HG03439 (cell line): ENCODE measurements around the gene CARF.

Experiments
- ATAC-seq: cut with Tn5 transposase; IDR thresholded peaks from one replicate; pipeline ENCODE4 v1.9.1; 2021; ENCODE audit warnings: mild to moderate bottlenecking, moderate library complexity; ENCODE audit not compliant: unreplicated experiment

Gene CARF

GRCh38 chr2:203016716-203017115 is 104.6 kb downstream of the CARF start:
- ATAC-seq = no peak

DNA sequence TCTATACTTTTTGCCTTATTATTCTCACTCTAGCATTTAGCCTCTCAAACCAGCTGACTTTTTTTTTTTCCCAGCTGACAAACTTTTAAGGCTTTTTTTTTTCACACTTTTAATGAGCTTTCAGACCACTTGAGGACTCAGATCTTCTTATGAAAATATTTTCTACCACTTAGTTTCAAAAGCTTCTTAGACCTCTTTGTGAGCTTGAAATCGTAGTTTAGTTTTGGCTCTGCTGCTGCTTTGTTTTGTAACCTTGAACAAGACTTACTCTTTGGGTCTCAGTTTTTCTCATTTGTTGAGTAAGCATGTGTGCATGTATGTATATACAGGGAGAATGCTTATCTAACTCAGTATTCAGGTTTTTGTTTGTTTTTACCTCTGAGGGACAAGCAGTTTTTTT is 106.1 kb downstream of the CARF start:
- no peak for ATAC-seq

- ATAC-seq = no peak
These were observed 107.1 kb downstream of the CARF start for GRCh38 chr2:203019142-203019541.

GRCh38 chr2:203021991-203022390 is 109.9 kb downstream of the CARF start:
- ATAC-seq = no peak

DNA sequence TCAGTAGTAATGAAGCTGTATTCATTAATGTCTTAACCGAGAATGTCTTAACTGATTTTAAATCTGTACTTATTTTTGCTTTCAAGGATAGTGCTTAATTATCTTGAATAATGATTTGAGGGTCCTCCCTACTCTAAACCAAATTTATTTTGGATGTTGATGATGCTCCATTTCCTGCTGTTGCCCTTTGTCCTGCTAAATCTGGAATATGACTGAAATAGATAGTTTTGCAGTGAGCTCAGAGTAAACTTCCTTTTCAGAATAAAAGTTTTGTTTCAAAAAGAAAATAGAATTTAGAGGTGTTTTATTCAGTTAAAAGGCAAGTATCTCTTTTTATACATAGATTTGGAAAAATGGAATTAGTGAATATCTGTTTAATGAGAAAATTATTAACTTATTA is 110.7 kb downstream of the CARF start:
- ATAC-seq = no peak

DNA sequence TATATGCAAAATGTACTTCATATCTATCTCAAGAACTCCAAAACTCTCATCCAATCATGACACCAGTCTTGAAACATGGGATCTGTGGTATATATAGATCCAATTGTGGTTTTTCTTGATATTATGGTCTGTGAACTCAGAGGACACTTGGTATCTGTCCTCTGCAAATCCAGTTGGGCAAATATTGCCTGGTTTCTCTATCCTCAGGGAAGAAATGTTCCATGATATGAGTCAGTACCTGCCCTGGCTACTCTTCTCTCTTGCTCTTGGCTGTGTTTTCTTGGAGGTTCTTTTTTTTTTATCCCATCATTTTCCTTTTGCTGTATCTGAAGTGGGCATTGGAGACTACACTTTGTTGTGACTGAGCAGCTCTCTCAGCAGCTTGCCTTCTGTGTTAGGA is 113.5 kb downstream of the CARF start:
- ATAC-seq = no peak

DNA sequence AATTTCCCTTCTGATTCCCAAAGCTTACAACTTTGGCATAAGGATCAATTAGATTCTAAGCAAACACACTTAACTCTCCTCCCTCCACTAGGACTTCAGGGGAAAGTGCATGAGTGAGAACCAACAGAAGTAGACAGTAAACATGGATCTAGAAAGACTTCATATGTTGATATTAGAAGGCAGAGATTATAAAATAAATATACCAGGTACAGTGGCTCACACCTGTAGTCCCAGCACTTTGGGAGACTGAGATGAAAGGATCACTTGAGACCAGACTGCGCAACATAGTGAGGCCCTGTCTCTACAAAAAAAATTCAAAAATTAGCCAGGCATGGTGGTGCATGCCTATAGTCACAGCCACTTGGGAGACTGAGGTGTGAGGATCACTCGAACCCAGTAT is 118.5 kb downstream of the CARF start:
- ATAC-seq = no peak

DNA sequence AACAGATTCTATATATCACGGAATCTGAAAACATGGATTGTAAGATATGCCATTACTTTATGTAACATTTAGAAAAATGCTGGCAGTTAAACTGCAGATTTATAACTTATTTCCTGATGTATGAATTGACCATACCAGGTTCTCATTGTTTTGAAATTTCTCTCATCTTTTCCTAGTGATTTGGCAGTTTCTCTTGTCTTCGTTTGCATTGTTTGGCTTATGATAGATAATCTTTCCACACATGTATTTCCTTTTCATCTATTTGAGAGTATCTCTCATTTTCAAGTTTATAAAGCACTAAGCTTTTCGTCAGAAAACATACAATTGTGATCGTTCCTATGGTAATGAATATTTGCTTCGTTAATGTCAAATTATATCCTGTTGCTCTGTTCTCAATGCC is 118.9 kb downstream of the CARF start:
- no peak for ATAC-seq

GRCh38 chr2:203033395-203033794 is 121.3 kb downstream of the CARF start:
- no peak for ATAC-seq

- ATAC-seq = no peak
These were observed 123.9 kb downstream of the CARF start for GRCh38 chr2:203035879-203036470.
